Measurements from ENCODE around the gene NKG7.

NKG7 gene

DNA sequence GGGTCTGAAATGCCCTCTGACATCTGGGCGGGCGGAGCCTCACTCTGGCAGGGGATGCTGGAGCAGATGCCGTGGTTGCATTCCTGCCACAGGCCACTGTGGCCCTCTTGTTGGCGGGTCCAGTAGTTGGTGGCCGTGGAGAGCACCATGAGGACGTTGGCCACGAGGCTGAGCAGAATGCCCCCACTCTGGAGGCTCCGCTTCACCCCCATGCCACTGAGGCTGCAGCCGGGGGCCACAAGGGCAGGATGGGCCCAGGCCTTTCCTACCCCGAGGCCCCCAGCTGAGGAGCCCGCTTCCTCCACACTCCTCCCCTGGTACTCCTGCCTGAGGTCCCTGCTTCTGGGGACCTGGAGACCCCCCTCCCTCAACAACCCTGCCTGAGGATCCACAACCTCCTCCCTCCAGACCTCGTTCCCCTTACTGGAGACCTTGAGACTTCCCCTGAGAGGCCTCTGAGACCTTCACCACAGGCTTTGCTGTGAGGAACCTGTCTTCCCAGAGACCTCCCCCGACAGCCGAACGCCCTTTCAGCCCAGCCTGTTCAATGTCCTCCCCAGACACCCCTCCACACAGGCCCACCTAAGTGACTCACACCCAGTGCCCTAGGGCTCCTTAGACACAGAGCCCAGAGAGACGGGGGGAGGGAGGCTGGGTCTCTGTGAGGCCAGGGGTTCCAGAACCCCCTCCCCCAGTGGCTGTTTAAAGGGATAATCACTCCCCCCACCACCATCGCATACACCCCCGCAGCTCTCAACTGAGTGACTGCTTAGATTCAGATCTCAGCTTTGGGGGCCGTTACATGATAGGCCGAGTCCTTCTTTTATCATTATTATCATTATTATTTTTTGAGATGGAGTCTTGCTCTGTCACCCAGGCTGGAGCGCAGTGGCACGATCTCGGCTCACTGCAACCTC, 3.8 kb downstream of the NKG7 start, which contains the start of gene CLDND2:
Gene CLDND2 (minus strand): TSS at position 638 of the 917 bp plus-strand sequence. CDS start 426 bp downstream, at position 212.
- ATAC-seq = no peak
- no peak for TF ChIP-seq TOX (CRISPR knock-in tag; IDR thresholded peaks at IDR 0.05; ENCODE audit: borderline replicate concordance)
- TF ChIP-seq, protein P1, sequence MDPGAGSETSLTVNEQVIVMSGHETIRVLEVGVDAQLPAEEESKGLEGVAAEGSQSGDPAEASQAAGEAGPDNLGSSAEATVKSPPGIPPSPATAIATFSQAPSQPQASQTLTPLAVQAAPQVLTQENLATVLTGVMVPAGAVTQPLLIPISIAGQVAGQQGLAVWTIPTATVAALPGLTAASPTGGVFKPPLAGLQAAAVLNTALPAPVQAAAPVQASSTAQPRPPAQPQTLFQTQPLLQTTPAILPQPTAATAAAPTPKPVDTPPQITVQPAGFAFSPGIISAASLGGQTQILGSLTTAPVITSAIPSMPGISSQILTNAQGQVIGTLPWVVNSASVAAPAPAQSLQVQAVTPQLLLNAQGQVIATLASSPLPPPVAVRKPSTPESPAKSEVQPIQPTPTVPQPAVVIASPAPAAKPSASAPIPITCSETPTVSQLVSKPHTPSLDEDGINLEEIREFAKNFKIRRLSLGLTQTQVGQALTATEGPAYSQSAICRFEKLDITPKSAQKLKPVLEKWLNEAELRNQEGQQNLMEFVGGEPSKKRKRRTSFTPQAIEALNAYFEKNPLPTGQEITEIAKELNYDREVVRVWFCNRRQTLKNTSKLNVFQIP (CRISPR knock-in tag; IDR thresholded peaks at IDR 0.05; ENCODE audit: borderline replicate concordance, low read depth) = no peak
- TF ChIP-seq OSR1 (CRISPR knock-in tag; IDR thresholded peaks at IDR 0.05) = no peak
- TF ChIP-seq ZNF70 (CRISPR knock-in tag; IDR thresholded peaks at IDR 0.05) = no peak
- no peak for TF ChIP-seq PPARA (CRISPR knock-in tag; IDR thresholded peaks at IDR 0.05; ENCODE audit: borderline replicate concordance)
- TF ChIP-seq BACH2 (CRISPR knock-in tag; IDR thresholded peaks at IDR 0.05; ENCODE audit: borderline replicate concordance) = no peak
- no peak for TF ChIP-seq CSDC2 (CRISPR knock-in tag; IDR thresholded peaks at IDR 0.05)
- TF ChIP-seq, protein P2, sequence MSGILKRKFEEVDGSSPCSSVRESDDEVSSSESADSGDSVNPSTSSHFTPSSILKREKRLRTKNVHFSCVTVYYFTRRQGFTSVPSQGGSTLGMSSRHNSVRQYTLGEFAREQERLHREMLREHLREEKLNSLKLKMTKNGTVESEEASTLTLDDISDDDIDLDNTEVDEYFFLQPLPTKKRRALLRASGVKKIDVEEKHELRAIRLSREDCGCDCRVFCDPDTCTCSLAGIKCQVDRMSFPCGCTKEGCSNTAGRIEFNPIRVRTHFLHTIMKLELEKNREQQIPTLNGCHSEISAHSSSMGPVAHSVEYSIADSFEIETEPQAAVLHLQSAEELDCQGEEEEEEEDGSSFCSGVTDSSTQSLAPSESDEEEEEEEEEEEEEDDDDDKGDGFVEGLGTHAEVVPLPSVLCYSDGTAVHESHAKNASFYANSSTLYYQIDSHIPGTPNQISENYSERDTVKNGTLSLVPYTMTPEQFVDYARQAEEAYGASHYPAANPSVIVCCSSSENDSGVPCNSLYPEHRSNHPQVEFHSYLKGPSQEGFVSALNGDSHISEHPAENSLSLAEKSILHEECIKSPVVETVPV (CRISPR knock-in tag; IDR thresholded peaks at IDR 0.05) = no peak
- TF ChIP-seq GLIS3 (CRISPR knock-in tag; IDR thresholded peaks at IDR 0.05) = no peak
- TF ChIP-seq, protein P3, sequence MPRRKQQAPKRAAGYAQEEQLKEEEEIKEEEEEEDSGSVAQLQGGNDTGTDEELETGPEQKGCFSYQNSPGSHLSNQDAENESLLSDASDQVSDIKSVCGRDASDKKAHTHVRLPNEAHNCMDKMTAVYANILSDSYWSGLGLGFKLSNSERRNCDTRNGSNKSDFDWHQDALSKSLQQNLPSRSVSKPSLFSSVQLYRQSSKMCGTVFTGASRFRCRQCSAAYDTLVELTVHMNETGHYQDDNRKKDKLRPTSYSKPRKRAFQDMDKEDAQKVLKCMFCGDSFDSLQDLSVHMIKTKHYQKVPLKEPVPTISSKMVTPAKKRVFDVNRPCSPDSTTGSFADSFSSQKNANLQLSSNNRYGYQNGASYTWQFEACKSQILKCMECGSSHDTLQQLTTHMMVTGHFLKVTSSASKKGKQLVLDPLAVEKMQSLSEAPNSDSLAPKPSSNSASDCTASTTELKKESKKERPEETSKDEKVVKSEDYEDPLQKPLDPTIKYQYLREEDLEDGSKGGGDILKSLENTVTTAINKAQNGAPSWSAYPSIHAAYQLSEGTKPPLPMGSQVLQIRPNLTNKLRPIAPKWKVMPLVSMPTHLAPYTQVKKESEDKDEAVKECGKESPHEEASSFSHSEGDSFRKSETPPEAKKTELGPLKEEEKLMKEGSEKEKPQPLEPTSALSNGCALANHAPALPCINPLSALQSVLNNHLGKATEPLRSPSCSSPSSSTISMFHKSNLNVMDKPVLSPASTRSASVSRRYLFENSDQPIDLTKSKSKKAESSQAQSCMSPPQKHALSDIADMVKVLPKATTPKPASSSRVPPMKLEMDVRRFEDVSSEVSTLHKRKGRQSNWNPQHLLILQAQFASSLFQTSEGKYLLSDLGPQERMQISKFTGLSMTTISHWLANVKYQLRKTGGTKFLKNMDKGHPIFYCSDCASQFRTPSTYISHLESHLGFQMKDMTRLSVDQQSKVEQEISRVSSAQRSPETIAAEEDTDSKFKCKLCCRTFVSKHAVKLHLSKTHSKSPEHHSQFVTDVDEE (CRISPR knock-in tag; IDR thresholded peaks at IDR 0.05) = no peak
- no peak for TF ChIP-seq ESRRG (CRISPR knock-in tag; IDR thresholded peaks at IDR 0.05)
- TF ChIP-seq ZNF8 (CRISPR knock-in tag; IDR thresholded peaks at IDR 0.05) = no peak
- TF ChIP-seq ISL1 (CRISPR knock-in tag; IDR thresholded peaks at IDR 0.05) = no peak
- no peak for TF ChIP-seq ARNTL (CRISPR knock-in tag; IDR thresholded peaks at IDR 0.05; ENCODE audit: borderline replicate concordance, low read depth)

DNA sequence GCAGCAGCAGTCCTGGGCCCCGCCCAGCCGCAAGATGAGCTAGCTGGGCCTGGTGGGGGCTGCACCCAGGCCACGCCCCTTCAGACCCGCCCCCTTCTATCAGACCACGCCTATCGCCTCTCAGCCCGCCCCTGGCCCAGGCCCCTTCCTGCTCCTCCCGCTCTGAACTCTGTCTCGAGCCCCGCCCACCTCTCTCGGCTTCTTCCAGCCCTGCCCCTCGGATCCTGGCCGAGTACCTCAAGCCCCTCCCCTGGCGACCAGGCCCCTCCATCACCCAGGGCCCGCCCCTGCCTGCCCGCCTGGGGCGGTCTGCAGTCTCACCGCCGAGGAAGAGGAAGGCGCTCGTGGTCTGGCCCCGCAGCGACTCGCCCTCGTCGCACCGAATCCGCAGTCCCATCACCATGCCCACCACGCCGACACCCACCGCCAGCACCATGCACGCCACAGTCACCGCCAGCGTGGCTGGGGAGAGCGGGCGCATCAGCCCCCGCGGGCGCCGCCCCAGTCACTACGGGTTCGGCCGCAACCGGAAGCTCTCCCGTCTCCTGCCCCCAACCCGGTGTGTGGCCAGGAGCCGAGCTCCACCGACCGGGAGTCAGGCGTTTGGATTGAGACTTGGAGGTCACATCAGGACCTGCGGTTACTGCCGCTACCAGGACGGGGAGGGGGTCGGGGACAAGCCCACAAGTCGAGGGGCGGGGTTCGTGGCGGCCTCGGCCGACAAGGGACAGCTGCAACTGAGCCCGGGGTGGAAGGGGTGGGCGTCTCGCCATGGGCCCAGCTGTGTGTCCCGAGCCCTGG, 4.7 kb downstream of the NKG7 start:
- ATAC-seq = peak; percentile 86
- TF ChIP-seq, protein P3 (CRISPR knock-in tag; IDR thresholded peaks at IDR 0.05) = no peak
- TF ChIP-seq SNAI2 (CRISPR knock-in tag; IDR thresholded peaks at IDR 0.05) (no peak), ZNF8 (CRISPR knock-in tag; IDR thresholded peaks at IDR 0.05) (no peak), ZFP3 (CRISPR knock-in tag; IDR thresholded peaks at IDR 0.05) (no peak), ZC3H10 (CRISPR knock-in tag; IDR thresholded peaks at IDR 0.05) (no peak)
- TF ChIP-seq, protein P4, sequence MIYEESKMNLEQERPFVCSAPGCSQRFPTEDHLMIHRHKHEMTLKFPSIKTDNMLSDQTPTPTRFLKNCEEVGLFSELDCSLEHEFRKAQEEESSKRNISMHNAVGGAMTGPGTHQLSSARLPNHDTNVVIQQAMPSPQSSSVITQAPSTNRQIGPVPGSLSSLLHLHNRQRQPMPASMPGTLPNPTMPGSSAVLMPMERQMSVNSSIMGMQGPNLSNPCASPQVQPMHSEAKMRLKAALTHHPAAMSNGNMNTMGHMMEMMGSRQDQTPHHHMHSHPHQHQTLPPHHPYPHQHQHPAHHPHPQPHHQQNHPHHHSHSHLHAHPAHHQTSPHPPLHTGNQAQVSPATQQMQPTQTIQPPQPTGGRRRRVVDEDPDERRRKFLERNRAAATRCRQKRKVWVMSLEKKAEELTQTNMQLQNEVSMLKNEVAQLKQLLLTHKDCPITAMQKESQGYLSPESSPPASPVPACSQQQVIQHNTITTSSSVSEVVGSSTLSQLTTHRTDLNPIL (CRISPR knock-in tag; IDR thresholded peaks at IDR 0.05; ENCODE audit: low read depth) = no peak
